Glomerular visceral epithelial cell (primary cell): ENCODE data around the gene OGDHL.

ENCODE experiments used
- DNase-seq: peaks from one replicate; pipeline ENCODE4 v3.0.0-alpha.2; 2016; ENCODE audit errors: extremely low spot score

Gene OGDHL

DNA sequence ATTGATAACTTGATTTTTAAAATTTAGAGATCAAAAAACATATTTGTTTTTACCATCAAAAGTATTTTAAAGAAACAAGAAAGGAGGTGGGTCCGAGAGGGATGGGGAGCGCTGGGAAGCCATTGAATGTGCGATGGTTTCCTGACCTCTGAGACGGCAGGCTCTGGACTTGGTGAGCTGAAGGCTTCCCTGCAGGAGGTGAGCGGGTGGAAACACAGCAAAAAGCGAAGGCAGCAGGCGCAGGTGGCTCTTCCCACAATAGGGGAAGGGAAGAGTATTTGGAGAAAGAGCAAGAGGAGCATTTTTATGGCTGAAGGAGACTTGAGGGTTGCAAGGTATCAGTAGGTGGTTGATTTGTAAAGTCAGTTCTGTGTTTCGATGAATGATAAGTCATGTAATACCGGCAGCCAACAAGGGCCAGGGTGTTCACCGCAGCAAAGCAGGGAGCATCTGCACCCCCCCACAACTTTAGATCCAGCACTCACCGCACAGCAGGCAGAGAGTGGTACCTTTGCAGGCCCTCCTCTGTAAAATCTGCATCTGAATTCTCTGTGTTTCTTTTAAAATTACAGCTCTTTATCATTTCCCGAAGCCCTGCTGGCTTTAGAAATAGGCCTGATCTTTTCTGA, 72.1 kb downstream of the OGDHL start:
- no peak for DNase-seq

- no peak for DNase-seq
These were observed 73.2 kb downstream of the OGDHL start for GRCh38 chr10:49688920-49689319.

- DNase-seq: no peak
These were observed 73.8 kb downstream of the OGDHL start for GRCh38 chr10:49688261-49688846.

DNA sequence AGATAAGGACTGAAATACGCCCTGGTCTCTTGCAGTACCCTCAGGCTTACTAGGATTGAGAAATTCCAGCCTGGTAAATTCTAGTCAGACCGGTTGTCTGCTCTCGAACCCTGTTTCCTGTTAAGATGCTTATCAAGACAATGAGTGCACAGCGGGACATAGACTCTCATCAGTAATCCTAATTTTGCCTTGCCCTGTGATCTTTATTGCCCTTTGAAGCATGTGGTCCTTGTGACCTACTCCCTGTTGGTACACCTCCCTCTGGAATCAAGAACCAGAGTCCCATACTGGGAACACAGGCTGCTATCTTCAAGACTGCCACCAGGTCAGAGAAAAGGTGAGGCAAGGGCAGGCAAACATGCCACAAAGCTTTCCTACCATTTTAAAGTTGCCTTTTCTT, 75.5 kb downstream of the OGDHL start:
- DNase-seq: no peak
